HCT116 (cell line): ENCODE measurements around the gene IDH3G. TPM values are rescaled to one million over a fixed set of nuclear protein-coding genes. Genes with fewer than 3 reads are reported as not detected.

Experiments used
- ATAC-seq: fragments of 200-7000 bp; cut with Tn5 transposase; 2 replicates; pipeline ENCODE4 v1.9.1; 2020; ENCODE audit warnings: mild to moderate bottlenecking, moderate library complexity
- BruUV-seq: library from RNA; stranded (reverse); fragments of 400-500 nt; replicated peaks from 2 replicates; lab custom pipeline; 2021; lab: Mats Ljungman, UMichigan
- CTCF ChIA-PET: fragments of 300-600 bp; sonication (Branson Sonifier 250); formaldehyde crosslinking; loops from one replicate; lab custom pipeline; 2021; ENCODE audit warnings: antibody characterized with exemption; lab: Charles Lee
- POLR2A ChIA-PET: fragments of 300-600, 350-600 bp; sonication (Branson Sonifier 250); formaldehyde crosslinking; loops from one replicate; lab custom pipeline; 2021; ENCODE audit warnings: antibody characterized with exemption; lab: Charles Lee
- RAD21 ChIA-PET, 2 experiments: fragments of 300-600 bp; sonication (Branson Sonifier 250); formaldehyde crosslinking; loops; one replicate each; lab custom pipeline; 2023; ENCODE audit warnings: low total read pairs in 2 of 2; ENCODE audit not compliant: uncharacterized antibody in 2 of 2, unreplicated experiment in 2 of 2, low non-redundant PET in 1 of 2; lab: Charles Lee
- DNase-seq: peaks from one replicate; pipeline ENCODE4 v3.0.0-alpha.2; 2010; ENCODE audit warnings: low read depth, low spot score
- H2AFZ ChIP-seq: fragments of 200-600 bp; shearing (Covaris generic), sonication (generic); 2 replicates; pipeline ENCODE4 v1.6.1; 2017; ENCODE audit warnings: low read depth, mixed run types, mixed read lengths, antibody characterized with exemption, low read length; ENCODE audit not compliant: poor library complexity, severe bottlenecking
- H3K27ac ChIP-seq: 2 replicates; pipeline ENCODE4 v1.5.1; 2012; ENCODE audit warnings: low read depth, low read length
- H3K27me3 ChIP-seq: fragments of 200-600 bp; sonication (generic); 2 replicates; pipeline ENCODE4 v1.6.1; 2016; ENCODE audit warnings: mixed run types, low read length, mixed read lengths; ENCODE audit not compliant: insufficient read depth
- H3K36me3 ChIP-seq, 2 experiments: fragments of 200-500 bp in 1 of 2; fragments of 200-600 bp in 1 of 2; sonication (Bioruptor generic) in 1 of 2; sonication (generic) in 1 of 2; 2 replicates each; pipeline versions ENCODE4 v1.5.1 to v1.6.1; 2014 to 2016; ENCODE audit warnings: low read length in 2 of 2, inconsistent platforms in 1 of 2, mixed read lengths in 1 of 2, mixed run types in 1 of 2; ENCODE audit not compliant: insufficient read depth in 2 of 2, control insufficient read depth in 1 of 2
- H3K4me1 ChIP-seq, 2 experiments: fragments of 200-600 bp in 1 of 2; sonication (generic) in 1 of 2; 2 replicates each; pipeline versions ENCODE4 v1.5.1 to v1.6.1; 2012 to 2017; ENCODE audit warnings: low read length in 2 of 2, inconsistent platforms in 1 of 2, mild to moderate bottlenecking in 1 of 2, mixed read lengths in 1 of 2, mixed run types in 1 of 2, moderate library complexity in 1 of 2; ENCODE audit not compliant: insufficient read depth in 2 of 2, control insufficient read depth in 1 of 2
- H3K4me2 ChIP-seq: fragments of 200-600 bp; sonication (generic); 2 replicates; pipeline ENCODE4 v1.6.1; 2017; ENCODE audit warnings: mixed run types, low read length, mixed read lengths
- H3K4me3 ChIP-seq, 2 experiments: fragments of 200-600 bp in 1 of 2; sonication (generic) in 1 of 2; replicated peaks in 1 of 2; 2 replicates each; pipeline ENCODE4 v1.5.1; 2011 to 2016; ENCODE audit warnings: low read length in 2 of 2, control low read depth in 1 of 2, low read depth in 1 of 2, mild to moderate bottlenecking in 1 of 2, mixed read lengths in 1 of 2, mixed run types in 1 of 2
- H3K79me2 ChIP-seq: fragments of 200-600 bp; sonication (generic); 2 replicates; pipeline ENCODE4 v1.6.1; 2017; ENCODE audit warnings: mild to moderate bottlenecking, mixed run types, low read length, moderate library complexity, mixed read lengths; ENCODE audit not compliant: insufficient read depth
- H3K9ac ChIP-seq: fragments of 200-600 bp; sonication (generic); 2 replicates; pipeline ENCODE4 v1.6.1; 2016; ENCODE audit warnings: low read length, mixed read lengths
- H3K9me2 ChIP-seq: fragments of 200-600 bp; sonication (generic), shearing (Covaris generic); 2 replicates; pipeline ENCODE4 v1.6.1; 2017; ENCODE audit warnings: mixed run types, mild to moderate bottlenecking, moderate library complexity; ENCODE audit not compliant: insufficient read depth
- H3K9me3 ChIP-seq, 2 experiments: fragments of 200-500 bp in 1 of 2; fragments of 200-600 bp in 1 of 2; sonication (Bioruptor generic) in 1 of 2; sonication (generic) in 1 of 2; 2 replicates each; pipeline ENCODE4 v1.6.1; 2014 to 2017; ENCODE audit warnings: low read length in 2 of 2, mixed read lengths in 2 of 2, inconsistent platforms in 1 of 2, low read depth in 1 of 2, mild to moderate bottlenecking in 1 of 2, mixed run types in 1 of 2, moderate library complexity in 1 of 2; ENCODE audit not compliant: control insufficient read depth in 1 of 2, insufficient read depth in 1 of 2
- H4K20me1 ChIP-seq: fragments of 200-600 bp; sonication (generic), shearing (Covaris generic); 2 replicates; pipeline ENCODE4 v1.6.1; 2017; ENCODE audit warnings: mixed run types, mild to moderate bottlenecking, moderate library complexity; ENCODE audit not compliant: insufficient read depth
- CEBPB ChIP-seq: IDR thresholded peaks from 2 replicates; pipeline ENCODE4 v1.6.1; 2012; ENCODE audit warnings: low read depth
- EZH2 ChIP-seq: fragments of 200-600 bp; sonication (generic); IDR thresholded peaks from 2 replicates; pipeline ENCODE4 v1.6.1; 2017; ENCODE audit warnings: antibody characterized with exemption, mixed run types
- EZH2phosphoT487 ChIP-seq: fragments of 200-600 bp; IDR thresholded peaks from 2 replicates; pipeline ENCODE4 v1.6.1; 2018; ENCODE audit warnings: antibody characterized with exemption, borderline replicate concordance
- FOSL1 ChIP-seq: IDR thresholded peaks from 2 replicates; pipeline ENCODE4 v1.6.1; 2012; ENCODE audit warnings: low read depth
- JUND ChIP-seq: IDR thresholded peaks from 2 replicates; pipeline ENCODE4 v1.6.1; 2012
- RAD21 ChIP-seq: IDR thresholded peaks from 2 replicates; pipeline ENCODE4 v1.6.1; 2012; ENCODE audit warnings: low read depth, mild to moderate bottlenecking
- SIN3A ChIP-seq: IDR thresholded peaks from 2 replicates; pipeline ENCODE4 v1.6.1; 2012; ENCODE audit warnings: low read depth
- SRF ChIP-seq: IDR thresholded peaks from 2 replicates; pipeline ENCODE4 v1.6.1; 2012; ENCODE audit warnings: low read depth
- TCF7L2 ChIP-seq: IDR thresholded peaks from 2 replicates; pipeline ENCODE4 v1.7.0; 2011; ENCODE audit warnings: borderline replicate concordance, inconsistent platforms; ENCODE audit not compliant: insufficient read depth, insufficient read length; ENCODE audit errors: extremely low read depth
- YY1 ChIP-seq: IDR thresholded peaks from 2 replicates; pipeline ENCODE4 v1.6.1; 2011; ENCODE audit warnings: low read length, low read depth, moderate library complexity, mild to moderate bottlenecking; ENCODE audit not compliant: insufficient replicate concordance; ENCODE audit errors: extremely low read depth
- intact Hi-C: fragments of 100-400 bp; cut with micrococcal nuclease; formaldehyde crosslinking; loops from 2 replicates; pipeline ENCODE4 v1.10.0; 2022
- total RNA-seq: library from RNA; stranded (reverse); gene quantifications from one replicate; pipeline ENCODE4 v1.2.1, GENCODE V29; 2021; ENCODE audit not compliant: unreplicated experiment
- TF ChIP-seq, protein P1 (sequence below), 3 experiments: fragments of 200-600 bp in 1 of 3; sonication (generic) in 1 of 3; IDR thresholded peaks in 2 of 3; conservative IDR thresholded peaks in 1 of 3; 2 replicates each; pipeline ENCODE4 v1.5.1; 2012 to 2017; ENCODE audit warnings: low read depth in 2 of 3, low read length in 2 of 3, antibody characterized with exemption in 1 of 3, borderline replicate concordance in 1 of 3, control low read depth in 1 of 3, mild to moderate bottlenecking in 1 of 3, mixed read lengths in 1 of 3, mixed run types in 1 of 3, moderate library complexity in 1 of 3; ENCODE audit not compliant: insufficient read depth in 1 of 3
- TF ChIP-seq, protein P2 (sequence below): IDR thresholded peaks from 2 replicates; pipeline ENCODE4 v1.6.1; 2012; ENCODE audit warnings: low read depth
- TF ChIP-seq, protein P3 (sequence below): IDR thresholded peaks from 2 replicates; pipeline ENCODE4 v1.6.1; 2011; ENCODE audit warnings: mild to moderate bottlenecking, low read length, moderate library complexity; ENCODE audit not compliant: insufficient replicate concordance; ENCODE audit errors: extremely low read depth

The IDH3G gene
- total RNA-seq, 1 experiment from 2014 or later, result 49.7 TPM

DNA sequence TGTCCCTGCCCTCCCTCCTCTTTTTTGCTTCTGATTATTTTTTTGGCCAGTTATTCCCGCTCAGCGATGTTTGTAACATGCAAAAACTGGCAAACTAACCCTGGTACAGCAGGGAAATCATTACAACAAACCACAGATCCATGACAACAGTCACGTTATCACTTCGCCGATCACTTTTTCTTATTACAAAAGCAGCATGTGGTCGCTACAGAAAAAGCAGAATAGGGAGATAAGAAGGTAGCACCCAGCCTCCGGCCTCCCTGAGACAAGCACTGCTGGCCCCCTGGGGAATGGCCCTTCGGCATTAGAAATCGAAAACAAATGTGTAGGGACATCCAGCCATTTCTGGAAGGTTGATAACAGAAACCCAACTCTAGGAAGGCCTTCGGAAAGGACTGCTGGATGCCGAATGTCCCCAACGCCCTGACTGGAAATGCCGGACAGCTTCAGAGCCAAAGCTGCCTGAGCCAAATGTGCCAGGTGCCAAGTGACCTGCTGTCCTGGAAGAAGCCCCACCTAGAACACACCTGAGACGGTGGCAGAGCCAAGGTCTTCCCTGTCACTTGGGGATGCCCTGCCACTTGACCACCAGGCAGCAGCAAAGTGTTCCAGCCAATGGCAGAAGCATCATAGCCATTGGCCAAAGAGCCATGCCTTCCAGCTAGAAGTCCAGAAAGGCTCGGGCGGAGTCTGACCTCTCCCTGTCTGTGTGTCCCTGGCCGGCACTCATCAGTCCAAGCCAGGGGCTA lies 2.9 kb downstream of the IDH3G start (continued):
- TF ChIP-seq, protein P1, sequence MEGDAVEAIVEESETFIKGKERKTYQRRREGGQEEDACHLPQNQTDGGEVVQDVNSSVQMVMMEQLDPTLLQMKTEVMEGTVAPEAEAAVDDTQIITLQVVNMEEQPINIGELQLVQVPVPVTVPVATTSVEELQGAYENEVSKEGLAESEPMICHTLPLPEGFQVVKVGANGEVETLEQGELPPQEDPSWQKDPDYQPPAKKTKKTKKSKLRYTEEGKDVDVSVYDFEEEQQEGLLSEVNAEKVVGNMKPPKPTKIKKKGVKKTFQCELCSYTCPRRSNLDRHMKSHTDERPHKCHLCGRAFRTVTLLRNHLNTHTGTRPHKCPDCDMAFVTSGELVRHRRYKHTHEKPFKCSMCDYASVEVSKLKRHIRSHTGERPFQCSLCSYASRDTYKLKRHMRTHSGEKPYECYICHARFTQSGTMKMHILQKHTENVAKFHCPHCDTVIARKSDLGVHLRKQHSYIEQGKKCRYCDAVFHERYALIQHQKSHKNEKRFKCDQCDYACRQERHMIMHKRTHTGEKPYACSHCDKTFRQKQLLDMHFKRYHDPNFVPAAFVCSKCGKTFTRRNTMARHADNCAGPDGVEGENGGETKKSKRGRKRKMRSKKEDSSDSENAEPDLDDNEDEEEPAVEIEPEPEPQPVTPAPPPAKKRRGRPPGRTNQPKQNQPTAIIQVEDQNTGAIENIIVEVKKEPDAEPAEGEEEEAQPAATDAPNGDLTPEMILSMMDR (IDR thresholded peaks at IDR 0.05 in 2 of 3, conservative IDR thresholded peaks at IDR 0.05 in 1 of 3; ENCODE audit: borderline replicate concordance in 1 of 3, insufficient read depth in 1 of 3, low read depth in 2 of 3, low read length in 2 of 3), result no peak
- TF ChIP-seq EZH2phosphoT487, result no peak
- TF ChIP-seq TCF7L2, result no peak
- TF ChIP-seq JUND, result no peak
- TF ChIP-seq SRF, result no peak
- TF ChIP-seq SIN3A, result no peak

DNA sequence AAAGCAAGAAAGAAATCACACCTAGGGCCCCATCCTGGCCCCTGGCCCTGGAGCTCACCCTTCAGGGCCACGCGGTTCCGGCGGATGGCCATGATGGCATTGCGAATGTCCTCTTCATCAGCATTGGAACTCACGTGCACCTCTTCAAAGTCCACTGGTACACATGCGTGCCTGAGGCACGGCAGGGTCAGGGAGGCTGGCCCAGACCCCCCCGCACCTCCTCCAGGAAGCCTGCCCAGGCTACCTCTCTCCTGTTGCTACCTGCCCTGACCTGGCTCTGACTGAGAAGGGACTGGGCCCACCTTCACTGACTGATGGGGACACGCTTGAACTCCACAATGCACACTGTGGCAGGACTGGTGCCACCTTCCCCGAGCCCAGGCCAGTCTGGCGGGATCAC lies 4.5 kb downstream of the IDH3G start:
- H3K79me2 ChIP-seq, result peaks cover 25% of the 10 kb centered on the region
- no peak for TF ChIP-seq TCF7L2
- TF ChIP-seq, protein P1 (IDR thresholded peaks at IDR 0.05 in 2 of 3, conservative IDR thresholded peaks at IDR 0.05 in 1 of 3; ENCODE audit: borderline replicate concordance in 1 of 3, insufficient read depth in 1 of 3, low read depth in 2 of 3, low read length in 2 of 3), result no peak
- TF ChIP-seq, protein P2, sequence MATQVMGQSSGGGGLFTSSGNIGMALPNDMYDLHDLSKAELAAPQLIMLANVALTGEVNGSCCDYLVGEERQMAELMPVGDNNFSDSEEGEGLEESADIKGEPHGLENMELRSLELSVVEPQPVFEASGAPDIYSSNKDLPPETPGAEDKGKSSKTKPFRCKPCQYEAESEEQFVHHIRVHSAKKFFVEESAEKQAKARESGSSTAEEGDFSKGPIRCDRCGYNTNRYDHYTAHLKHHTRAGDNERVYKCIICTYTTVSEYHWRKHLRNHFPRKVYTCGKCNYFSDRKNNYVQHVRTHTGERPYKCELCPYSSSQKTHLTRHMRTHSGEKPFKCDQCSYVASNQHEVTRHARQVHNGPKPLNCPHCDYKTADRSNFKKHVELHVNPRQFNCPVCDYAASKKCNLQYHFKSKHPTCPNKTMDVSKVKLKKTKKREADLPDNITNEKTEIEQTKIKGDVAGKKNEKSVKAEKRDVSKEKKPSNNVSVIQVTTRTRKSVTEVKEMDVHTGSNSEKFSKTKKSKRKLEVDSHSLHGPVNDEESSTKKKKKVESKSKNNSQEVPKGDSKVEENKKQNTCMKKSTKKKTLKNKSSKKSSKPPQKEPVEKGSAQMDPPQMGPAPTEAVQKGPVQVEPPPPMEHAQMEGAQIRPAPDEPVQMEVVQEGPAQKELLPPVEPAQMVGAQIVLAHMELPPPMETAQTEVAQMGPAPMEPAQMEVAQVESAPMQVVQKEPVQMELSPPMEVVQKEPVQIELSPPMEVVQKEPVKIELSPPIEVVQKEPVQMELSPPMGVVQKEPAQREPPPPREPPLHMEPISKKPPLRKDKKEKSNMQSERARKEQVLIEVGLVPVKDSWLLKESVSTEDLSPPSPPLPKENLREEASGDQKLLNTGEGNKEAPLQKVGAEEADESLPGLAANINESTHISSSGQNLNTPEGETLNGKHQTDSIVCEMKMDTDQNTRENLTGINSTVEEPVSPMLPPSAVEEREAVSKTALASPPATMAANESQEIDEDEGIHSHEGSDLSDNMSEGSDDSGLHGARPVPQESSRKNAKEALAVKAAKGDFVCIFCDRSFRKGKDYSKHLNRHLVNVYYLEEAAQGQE, result no peak
- TF ChIP-seq, protein P3, sequence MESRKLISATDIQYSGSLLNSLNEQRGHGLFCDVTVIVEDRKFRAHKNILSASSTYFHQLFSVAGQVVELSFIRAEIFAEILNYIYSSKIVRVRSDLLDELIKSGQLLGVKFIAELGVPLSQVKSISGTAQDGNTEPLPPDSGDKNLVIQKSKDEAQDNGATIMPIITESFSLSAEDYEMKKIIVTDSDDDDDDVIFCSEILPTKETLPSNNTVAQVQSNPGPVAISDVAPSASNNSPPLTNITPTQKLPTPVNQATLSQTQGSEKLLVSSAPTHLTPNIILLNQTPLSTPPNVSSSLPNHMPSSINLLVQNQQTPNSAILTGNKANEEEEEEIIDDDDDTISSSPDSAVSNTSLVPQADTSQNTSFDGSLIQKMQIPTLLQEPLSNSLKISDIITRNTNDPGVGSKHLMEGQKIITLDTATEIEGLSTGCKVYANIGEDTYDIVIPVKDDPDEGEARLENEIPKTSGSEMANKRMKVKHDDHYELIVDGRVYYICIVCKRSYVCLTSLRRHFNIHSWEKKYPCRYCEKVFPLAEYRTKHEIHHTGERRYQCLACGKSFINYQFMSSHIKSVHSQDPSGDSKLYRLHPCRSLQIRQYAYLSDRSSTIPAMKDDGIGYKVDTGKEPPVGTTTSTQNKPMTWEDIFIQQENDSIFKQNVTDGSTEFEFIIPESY, result no peak
- TF ChIP-seq CEBPB, result no peak
- TF ChIP-seq EZH2, result no peak
- no peak for TF ChIP-seq FOSL1
- TF ChIP-seq YY1, result no peak
- TF ChIP-seq RAD21, result no peak

More for the DNA sequence above, 4.5 kb downstream of the IDH3G start:
- no peak overlapping the region for H3K9ac ChIP-seq
- no peak overlapping the region for H3K4me3 ChIP-seq
- no peak overlapping the region for H3K27ac ChIP-seq
- ChIA-PET RAD21 (no interaction called here), CTCF (no interaction called here), POLR2A (no interaction called here)
- H3K9me3 ChIP-seq, result no peaks in the 10 kb centered on the region
- no peak for DNase-seq
- H3K36me3 ChIP-seq, result no peaks in the 10 kb centered on the region; a peak in 1 of 4 replicates
- H4K20me1 ChIP-seq, result no peaks in the 10 kb centered on the region
- no peaks in the 10 kb centered on the region for H3K27me3 ChIP-seq
- no peak overlapping the region for H3K4me2 ChIP-seq
- no TSS peak for BruUV-seq
- H3K9me2 ChIP-seq, result no peaks in the 10 kb centered on the region
- ATAC-seq, result no peak
- H3K4me1 ChIP-seq, result peaks cover 0 to 10% of the 10 kb centered on the region in 2 experiments; a peak in 2 of 4 replicates
- intact Hi-C loops, result no loop called here
- no peak overlapping the region for H2AFZ ChIP-seq
